ENCODE data around the gene NAV2. TPM values are rescaled to one million over a fixed set of nuclear protein-coding genes. Genes with fewer than 3 reads are reported as not detected.
"Not testable (repeated sequence)": the region's sequence is repeated elsewhere in the genome, so short reads cannot be mapped to it uniquely, and the experiment has no call there.

NAV2 gene
- total RNA-seq, 1 donor from 2014 or later, result 17.0 TPM

DNA sequence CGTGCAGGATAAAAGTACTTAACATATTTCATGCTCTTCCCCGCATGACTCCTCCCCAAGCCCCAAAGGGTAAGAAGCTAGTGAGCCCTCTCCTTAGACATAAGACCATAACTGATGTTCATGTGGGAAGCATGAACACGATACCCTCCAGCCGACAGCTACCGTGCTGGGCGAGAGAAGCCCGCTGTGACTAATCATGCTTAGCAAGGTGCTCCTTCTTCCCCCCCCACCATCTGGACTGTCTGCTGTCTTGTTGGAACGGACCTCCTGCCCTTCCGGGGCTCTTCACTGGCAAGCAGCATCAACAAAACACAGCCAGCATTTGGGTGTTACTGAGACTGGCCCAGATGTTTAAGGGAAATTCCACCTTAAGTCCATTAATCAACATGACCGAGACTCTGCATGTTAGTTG lies 247.0 kb downstream of the NAV2 start:
- peak; percentile 23 for ATAC-seq

DNA sequence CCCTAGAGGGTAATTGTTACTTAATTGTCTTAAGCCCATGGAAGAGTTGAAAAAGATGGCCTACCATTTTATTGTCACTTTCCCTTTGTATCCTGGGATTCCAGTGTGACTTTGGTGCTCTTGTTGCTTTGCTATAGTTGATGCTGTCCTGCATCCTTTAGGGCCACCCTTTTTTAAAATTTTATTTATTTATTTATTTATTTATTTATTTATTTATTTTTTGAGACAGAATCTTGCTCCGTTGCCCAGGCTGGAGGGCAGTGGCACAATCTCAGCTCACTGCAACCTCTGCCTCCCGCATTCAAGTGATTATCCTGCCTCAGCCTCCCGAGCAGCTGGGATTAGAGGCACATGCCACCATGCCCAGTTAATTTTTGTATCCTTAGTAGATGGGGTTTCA lies 247.8 kb downstream of the NAV2 start:
- not testable (repeated sequence) for ATAC-seq

DNA sequence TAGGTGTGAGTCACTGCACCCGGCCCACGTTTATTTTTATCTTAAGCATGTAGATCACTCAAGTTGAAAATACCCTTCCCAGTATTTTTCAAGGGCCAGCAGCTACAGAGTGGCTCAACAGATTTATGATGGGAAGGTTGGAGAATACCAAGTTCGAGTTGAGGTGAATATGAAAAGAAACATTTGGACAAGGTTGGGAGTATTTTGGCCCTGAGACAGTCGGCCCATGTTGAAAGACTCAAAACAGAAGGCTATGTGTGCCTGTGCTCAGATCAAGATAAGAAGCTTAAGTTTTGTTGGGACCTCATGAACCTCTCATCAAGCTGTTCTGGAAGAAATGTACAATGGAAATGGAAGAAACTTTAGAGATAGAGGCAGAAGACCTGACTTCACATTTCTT lies 248.6 kb downstream of the NAV2 start:
- no peak for ATAC-seq

- ATAC-seq, result no peak
Measured at GRCh38 chr11:19962053-19962800, 249.6 kb downstream of the NAV2 start.

DNA sequence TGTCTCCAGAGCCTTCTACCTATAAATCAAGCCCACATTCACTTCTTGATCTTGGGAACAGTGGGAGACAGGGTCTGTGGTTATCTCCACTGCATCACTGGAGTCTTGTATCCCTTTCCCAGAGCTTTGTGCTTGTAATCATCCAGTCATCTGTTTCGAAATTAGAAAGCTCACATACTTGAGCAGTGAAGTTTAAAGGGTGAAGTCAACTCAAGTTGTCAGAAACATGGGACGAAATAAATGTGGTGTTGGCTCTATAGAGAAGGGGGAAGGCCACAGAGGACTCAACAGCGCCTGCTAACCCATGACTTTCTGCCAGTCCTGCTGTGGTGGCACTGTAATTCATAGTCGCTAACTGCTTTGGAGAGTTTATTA lies 250.2 kb downstream of the NAV2 start:
- no peak for ATAC-seq

GRCh38 chr11:19963697-19964387 lies 251.2 kb downstream of the NAV2 start:
- no peak for ATAC-seq

GRCh38 chr11:19966441-19966840 lies 253.8 kb downstream of the NAV2 start:
- ATAC-seq, result no peak

- ATAC-seq, result no peak
Measured at GRCh38 chr11:19966927-19967326, 254.3 kb downstream of the NAV2 start.

GRCh38 chr11:19967787-19968186 lies 255.2 kb downstream of the NAV2 start:
- no peak for ATAC-seq

DNA sequence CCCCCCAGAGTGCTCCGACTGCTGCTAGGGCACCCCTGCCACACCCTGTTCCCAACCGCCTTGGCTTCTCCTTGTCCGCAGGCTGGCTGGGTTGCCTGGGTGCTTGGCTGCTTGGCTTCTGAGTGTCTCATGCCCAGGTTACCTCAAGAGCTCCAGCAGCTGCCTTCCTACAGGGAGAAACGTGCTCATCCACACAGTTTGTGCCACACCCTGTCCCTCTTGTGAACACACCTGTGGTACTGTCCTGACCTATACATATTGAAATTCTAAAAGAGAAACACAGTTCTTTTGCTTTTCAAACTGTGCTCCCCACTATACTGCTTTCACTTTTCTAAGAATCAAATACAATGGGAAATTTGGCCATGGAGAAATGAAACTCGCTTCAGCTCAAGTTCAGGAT lies 256.2 kb downstream of the NAV2 start:
- ATAC-seq, result peak; percentile 70

- ATAC-seq, result no peak
Measured at GRCh38 chr11:19970944-19971343, 258.3 kb downstream of the NAV2 start.

DNA sequence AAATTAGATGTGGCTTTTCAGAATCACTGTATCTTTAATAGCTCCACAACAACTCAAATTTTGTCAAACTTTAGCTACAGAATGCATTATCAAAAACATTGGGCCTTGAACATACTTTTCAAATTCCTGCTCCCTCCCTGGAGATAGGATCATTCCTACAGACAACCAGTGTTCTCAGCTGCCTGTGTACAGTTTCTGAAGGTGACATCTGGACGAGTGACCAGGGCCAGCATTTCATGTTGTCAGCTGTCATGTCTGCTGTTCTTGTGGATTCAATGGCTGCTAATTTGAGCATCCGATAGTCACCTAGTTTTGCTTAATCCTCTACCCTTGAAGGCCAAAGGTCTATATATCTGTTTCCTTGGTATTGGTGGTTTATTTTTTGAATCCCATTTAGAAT lies 259.5 kb downstream of the NAV2 start:
- ATAC-seq, result no peak

DNA sequence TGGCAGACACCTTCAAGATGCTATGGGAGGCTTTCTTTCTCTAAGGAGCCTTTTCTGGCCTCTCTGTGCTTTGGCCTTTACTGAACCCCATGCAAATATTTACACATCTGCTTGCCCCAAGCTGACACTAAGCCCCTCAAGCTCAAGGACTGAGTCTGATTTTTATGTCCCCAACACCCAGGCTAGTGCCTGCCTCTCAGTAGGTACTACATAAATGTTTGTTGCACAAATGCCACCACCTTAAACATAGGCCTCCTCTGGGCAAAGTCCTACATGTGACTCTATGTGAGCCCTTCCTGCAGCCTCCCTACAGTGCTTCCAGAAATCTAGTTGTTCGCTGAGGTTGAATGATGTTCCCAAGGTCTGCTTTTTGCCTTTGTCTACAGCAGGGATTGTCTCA lies 260.0 kb downstream of the NAV2 start:
- no peak for ATAC-seq

DNA sequence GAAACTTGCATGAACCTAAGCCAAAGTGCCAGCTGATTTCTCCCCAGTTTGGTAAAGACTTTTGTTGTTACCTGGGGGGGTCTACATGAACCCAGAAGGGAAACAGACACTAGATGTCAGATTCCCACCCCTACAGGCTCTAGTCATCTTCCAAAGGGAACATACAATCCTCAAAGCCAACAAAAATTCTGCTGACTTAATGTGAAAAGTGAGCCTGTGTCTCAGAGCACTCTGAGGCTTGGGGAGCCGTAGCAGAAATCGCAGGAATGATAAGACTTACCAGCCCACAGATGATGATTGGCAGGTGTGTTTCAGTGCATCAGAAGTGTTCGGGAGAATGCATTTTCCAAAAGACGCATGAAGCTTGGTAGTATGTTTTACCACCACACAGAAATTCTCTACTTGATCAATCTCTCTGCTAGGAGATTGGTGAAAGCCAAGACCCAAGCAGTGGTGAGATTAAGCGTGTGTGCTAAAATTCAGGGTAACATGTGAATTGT lies 260.5 kb downstream of the NAV2 start:
- ATAC-seq, result no peak

- no peak for ATAC-seq
Measured at GRCh38 chr11:19974886-19975285, 262.2 kb downstream of the NAV2 start.

DNA sequence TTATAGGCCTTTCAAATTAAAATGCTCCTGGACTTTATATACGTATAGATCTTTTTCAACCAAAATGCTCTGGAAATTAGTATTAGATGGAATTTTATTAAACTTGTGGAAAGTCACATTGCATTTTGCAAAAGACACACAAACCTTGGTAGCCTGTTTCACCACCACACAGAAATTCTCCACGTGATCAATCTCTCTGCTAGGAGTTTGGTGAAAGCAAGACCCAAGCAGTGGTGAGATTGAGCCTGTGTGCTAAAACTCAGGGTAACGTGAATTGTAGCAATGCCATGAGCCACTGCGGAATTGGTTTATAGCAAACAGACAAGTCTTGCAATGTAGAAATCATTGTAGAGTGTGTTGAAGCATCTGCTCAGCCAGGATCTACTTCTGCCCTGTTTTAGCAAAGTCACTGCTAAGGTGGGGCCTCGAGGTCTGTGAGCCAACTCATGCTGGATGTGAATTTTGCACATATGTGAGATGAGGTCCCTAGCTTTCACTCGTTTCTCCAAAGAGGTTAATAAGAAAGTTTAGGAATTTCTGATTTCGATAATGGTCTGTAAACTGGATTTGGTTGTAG lies 262.9 kb downstream of the NAV2 start:
- no peak for ATAC-seq

- ATAC-seq, result no peak
Measured at GRCh38 chr11:19976281-19976941, 263.8 kb downstream of the NAV2 start.

DNA sequence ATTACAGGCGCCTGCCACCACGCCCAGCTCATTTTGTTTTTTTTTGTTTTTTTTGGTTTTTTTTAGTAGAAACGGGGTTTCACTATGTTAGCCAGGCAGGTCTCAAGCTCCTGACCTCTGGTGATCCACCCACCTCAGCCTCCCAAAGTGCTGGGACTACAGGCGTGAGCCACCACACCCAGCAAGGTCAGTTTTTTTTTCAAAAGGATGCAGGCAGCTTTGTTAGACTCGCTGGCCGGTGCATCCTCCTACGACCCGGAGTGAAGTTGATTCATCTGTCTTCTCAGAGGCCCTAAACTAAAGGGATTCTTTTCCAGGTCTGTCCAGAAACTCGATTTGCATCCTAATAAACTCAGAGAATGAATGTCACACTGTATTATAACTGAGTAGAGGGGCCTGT lies 265.3 kb downstream of the NAV2 start:
- no peak for ATAC-seq

DNA sequence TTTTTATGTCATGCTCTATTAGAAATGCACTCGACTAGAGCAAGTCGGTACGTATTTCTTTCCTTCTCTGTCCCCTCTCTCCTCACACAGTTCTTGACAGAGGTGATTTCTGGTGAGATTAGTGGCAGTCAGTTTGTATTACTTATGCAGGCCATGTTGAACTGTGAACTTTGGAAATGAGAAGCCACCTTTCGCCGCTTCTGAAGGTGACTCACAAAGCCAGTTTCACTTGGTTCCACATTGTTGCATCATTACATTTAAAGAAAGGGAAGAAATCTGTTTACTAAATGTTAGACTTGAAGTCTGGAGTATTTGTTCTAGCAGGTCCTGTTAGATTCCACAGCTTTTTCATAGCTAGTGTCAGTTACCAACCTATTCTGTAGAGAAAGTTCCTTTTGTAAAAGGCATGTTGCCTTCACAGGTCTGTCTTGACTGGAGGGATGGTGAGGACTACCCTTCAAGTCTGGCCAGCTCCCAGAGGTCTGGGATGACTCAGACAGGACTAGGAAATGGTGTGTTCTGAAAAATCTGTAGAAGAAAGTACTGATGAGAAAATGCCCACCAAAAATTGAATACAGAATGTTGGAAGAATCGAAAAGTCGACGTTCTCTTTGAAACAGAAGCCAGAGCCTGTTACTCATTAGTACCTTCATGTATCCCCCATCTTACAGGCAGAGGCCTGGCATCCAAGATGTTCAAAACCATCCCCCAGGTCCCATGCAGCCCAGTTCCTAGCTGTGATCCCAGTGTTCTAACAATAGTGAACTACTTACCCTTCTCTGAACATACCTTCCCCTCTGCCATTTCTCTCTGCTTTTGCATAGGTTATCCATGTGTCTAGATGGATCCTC lies 266.3 kb downstream of the NAV2 start:
- ATAC-seq, result peak; percentile 92

DNA sequence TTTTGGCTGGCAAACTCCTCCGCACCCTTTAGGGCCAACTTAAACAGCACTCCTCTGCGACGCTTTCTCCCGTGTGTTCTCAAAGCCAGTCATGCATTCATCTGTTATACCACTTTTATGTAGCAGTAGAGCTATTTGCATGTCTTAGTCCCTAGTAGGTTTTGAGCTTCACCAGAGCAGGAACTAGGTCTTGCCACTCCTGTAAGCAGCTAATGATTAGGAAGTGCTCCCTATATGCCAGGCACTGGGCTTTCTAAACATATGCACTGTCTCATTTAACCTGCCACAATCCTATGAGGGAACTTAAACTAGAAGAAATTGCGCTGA lies 266.8 kb downstream of the NAV2 start:
- ATAC-seq, result no peak

DNA sequence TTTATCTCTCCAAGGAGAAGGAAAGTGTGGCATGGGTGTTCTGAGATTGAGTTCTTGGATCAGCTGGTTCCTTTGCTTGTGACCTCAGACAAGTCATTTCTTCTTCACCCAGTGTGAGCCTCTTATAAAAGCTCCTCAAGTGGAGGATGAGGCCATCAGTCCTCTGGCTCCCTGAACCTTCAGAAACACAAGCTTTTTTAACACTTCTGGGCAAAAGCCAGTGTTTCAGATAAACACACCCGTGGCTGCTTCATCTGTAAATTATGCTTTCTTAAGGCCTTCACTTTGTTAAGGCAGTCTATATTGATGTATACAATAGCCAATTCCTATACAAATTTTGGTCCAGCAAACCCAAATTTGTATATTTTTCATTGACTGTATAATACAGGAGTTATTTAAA lies 267.8 kb downstream of the NAV2 start:
- no peak for ATAC-seq

DNA sequence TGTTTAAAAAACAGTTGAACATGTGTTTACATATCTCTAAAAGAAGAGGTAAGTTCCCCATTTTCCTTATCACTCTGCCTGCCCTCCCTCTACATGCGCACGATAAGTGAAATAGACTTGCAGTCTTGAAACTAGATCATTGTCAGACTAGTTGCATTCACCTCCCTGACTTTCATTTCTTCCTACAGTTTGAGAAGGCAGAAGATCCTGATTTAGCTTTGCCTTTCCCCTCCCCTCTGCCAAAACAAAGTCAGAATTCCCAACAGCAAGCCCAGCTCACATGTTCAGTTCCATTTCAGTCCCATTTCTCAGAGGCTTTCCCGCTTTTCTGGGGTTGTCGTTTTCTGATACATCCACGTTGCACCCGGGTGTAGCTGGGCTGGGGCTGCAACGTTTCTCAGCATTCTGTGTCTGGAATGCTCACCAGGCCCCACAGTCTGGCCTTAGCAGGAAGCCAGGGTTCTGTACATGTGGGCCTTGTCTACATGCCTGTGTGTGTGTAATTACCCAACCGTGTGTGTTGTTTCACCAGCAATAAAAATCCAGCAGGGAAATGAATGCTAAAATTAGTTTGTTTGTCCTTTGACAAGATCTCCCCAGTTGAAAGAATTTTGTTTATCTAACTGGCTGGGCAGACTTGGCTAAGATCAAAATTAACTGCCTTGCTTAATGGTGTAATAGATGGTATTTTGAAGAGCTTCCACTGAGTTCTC lies 268.5 kb downstream of the NAV2 start:
- no peak for ATAC-seq
